H1 (cell line): ENCODE results near the gene CUBN. TPM values are rescaled to one million over a fixed set of nuclear protein-coding genes. Genes with fewer than 3 reads are reported as not detected.

Experiments used
- CTCF ChIA-PET: fragments of 300-600 bp; sonication (Branson Sonifier 250); formaldehyde crosslinking; loops from one replicate; lab custom pipeline; 2021; ENCODE audit not compliant: partially characterized antibody; lab: Charles Lee
- POLR2A ChIA-PET: fragments of 300-600 bp; sonication (Branson Sonifier 250); formaldehyde crosslinking; loops from one replicate; lab custom pipeline; 2021; ENCODE audit warnings: inconsistent platforms; ENCODE audit not compliant: partially characterized antibody; lab: Charles Lee
- DNase-seq, 2 experiments: peaks; one replicate each; pipeline versions ENCODE4 v3.0.0 to v3.0.0-alpha.2; 2010 to 2022; ENCODE audit warnings: low spot score in 2 of 2, low read depth in 1 of 2, mixed read lengths in 1 of 2
- FAIRE-seq: peaks from 2 replicates; lab custom pipeline; 2011; peaks lifted over from hg19 to GRCh38; lab: Jason Lieb, UNC
- H2AFZ ChIP-seq: 2 replicates; pipeline ENCODE4 v1.8.1; 2012; ENCODE audit warnings: low read length, inconsistent platforms
- H2AK5ac ChIP-seq: 2 replicates; pipeline ENCODE4 v1.6.1; 2013; ENCODE audit warnings: low read depth, low read length
- H2BK120ac ChIP-seq: replicated peaks from 2 replicates; pipeline ENCODE3; 2013; ENCODE audit warnings: low read depth, low read length, inconsistent platforms
- H2BK12ac ChIP-seq: 2 replicates; pipeline ENCODE4 v1.6.1; 2013; ENCODE audit warnings: low read depth, low read length
- H2BK15ac ChIP-seq: 2 replicates; pipeline ENCODE4 v1.6.1; 2013; ENCODE audit warnings: low read length
- H2BK20ac ChIP-seq: 2 replicates; pipeline ENCODE4 v1.6.1; 2013; ENCODE audit warnings: low read length
- H2BK5ac ChIP-seq: 2 replicates; pipeline ENCODE4 v1.6.1; 2013; ENCODE audit warnings: low read depth, low read length
- H3K14ac ChIP-seq: 2 replicates; pipeline ENCODE4 v1.6.1; 2013; ENCODE audit warnings: inconsistent platforms; ENCODE audit not compliant: insufficient read length
- H3K18ac ChIP-seq: 2 replicates; pipeline ENCODE4 v1.6.1; 2013; ENCODE audit warnings: low read length; ENCODE audit errors: extremely low read depth
- H3K23ac ChIP-seq: 2 replicates; pipeline ENCODE4 v1.6.1; 2013; ENCODE audit warnings: inconsistent platforms; ENCODE audit not compliant: insufficient read length
- H3K23me2 ChIP-seq: 2 replicates; pipeline ENCODE4 v1.6.1; 2013; ENCODE audit warnings: low read depth, low read length
- H3K27ac ChIP-seq: 2 replicates; pipeline ENCODE4 v1.6.1; 2011; ENCODE audit warnings: low read depth, low read length, inconsistent platforms
- H3K27me3 ChIP-seq, 4 experiments: replicated peaks in 1 of 4; 1 replicate in 1 of 4; 2 replicates in 3 of 4; pipeline versions ENCODE4 v1.6.1 to v1.8.1; 2011 to 2013; ENCODE audit warnings: low read length in 3 of 4, mild to moderate bottlenecking in 3 of 4, inconsistent platforms in 2 of 4, mixed read lengths in 2 of 4, moderate library complexity in 1 of 4; ENCODE audit not compliant: control insufficient read depth in 3 of 4, insufficient read depth in 3 of 4; ENCODE audit errors: extremely low read depth in 1 of 4
- H3K36me3 ChIP-seq, 4 experiments: 2 replicates each; pipeline versions ENCODE4 v1.6.1 to v1.8.1; 2011 to 2013; ENCODE audit warnings: mild to moderate bottlenecking in 4 of 4, low read length in 3 of 4, moderate library complexity in 2 of 4, control low read depth in 1 of 4, inconsistent platforms in 1 of 4; ENCODE audit not compliant: insufficient read depth in 4 of 4, control insufficient read depth in 2 of 4
- H3K4ac ChIP-seq: replicated peaks from 2 replicates; pipeline ENCODE3; 2013; ENCODE audit warnings: low read length, low read depth, mixed read lengths, inconsistent platforms; ENCODE audit not compliant: insufficient read length
- H3K4me1 ChIP-seq, 4 experiments: replicated peaks in 1 of 4; 1 replicate in 1 of 4; 2 replicates in 3 of 4; pipeline versions ENCODE4 v1.6.1 to v1.8.1; 2011 to 2013; ENCODE audit warnings: low read length in 3 of 4, inconsistent platforms in 2 of 4, mixed read lengths in 1 of 4; ENCODE audit not compliant: insufficient read depth in 4 of 4, control insufficient read depth in 3 of 4
- H3K4me2 ChIP-seq, 2 experiments: 2 replicates each; pipeline versions ENCODE4 v1.6.1 to v1.8.1; 2011 to 2013; ENCODE audit warnings: low read depth in 2 of 2, low read length in 2 of 2, control low read depth in 1 of 2, inconsistent platforms in 1 of 2, mild to moderate bottlenecking in 1 of 2; ENCODE audit not compliant: insufficient read depth in 1 of 2
- H3K4me3 ChIP-seq, 4 experiments: fragments of 200-600, 300-600 bp in 1 of 4; sonication (generic), shearing (Covaris generic), sonication (Bioruptor Twin) in 1 of 4; 2 replicates each; pipeline versions ENCODE4 v1.5.1 to v1.8.1; 2011 to 2016; ENCODE audit warnings: low read length in 4 of 4, low read depth in 3 of 4, control low read depth in 2 of 4, inconsistent platforms in 2 of 4, mild to moderate bottlenecking in 2 of 4, mixed read lengths in 1 of 4, moderate library complexity in 1 of 4; ENCODE audit not compliant: insufficient read depth in 2 of 4; ENCODE audit errors: extremely low read depth in 1 of 4
- H3K56ac ChIP-seq: replicated peaks from 2 replicates; pipeline ENCODE3; 2013; ENCODE audit warnings: low read depth, mild to moderate bottlenecking, mixed read lengths, low read length, inconsistent platforms; ENCODE audit not compliant: insufficient read length
- H3K79me1 ChIP-seq: 2 replicates; pipeline ENCODE4 v1.6.1; 2013; ENCODE audit warnings: low read depth, low read length, control low read depth
- H3K79me2 ChIP-seq, 2 experiments: 2 replicates each; pipeline versions ENCODE4 v1.6.1 to v1.8.1; 2012 to 2013; ENCODE audit warnings: low read length in 2 of 2, mild to moderate bottlenecking in 2 of 2, inconsistent platforms in 1 of 2; ENCODE audit not compliant: insufficient read depth in 2 of 2, control insufficient read depth in 1 of 2
- H3K9ac ChIP-seq, 4 experiments: replicated peaks in 1 of 4; 1 replicate in 1 of 4; 2 replicates in 3 of 4; pipeline versions ENCODE4 v1.6.1 to v1.8.1; 2011 to 2013; ENCODE audit warnings: low read depth in 3 of 4, low read length in 3 of 4, control low read depth in 2 of 4, mild to moderate bottlenecking in 2 of 4, moderate library complexity in 2 of 4, inconsistent platforms in 1 of 4; ENCODE audit errors: extremely low read depth in 1 of 4
- H3K9me3 ChIP-seq, 2 experiments: 2 replicates each; pipeline versions ENCODE4 v1.6.1 to v1.8.1; 2012 to 2013; ENCODE audit warnings: mild to moderate bottlenecking in 2 of 2, moderate library complexity in 2 of 2, control low read depth in 1 of 2, inconsistent platforms in 1 of 2, low read depth in 1 of 2, low read length in 1 of 2, mixed read lengths in 1 of 2; ENCODE audit not compliant: insufficient read depth in 2 of 2
- H4K20me1 ChIP-seq, 2 experiments: replicated peaks in 1 of 2; 2 replicates each; pipeline versions ENCODE3 to v1.8.1; 2011 to 2013; ENCODE audit warnings: inconsistent platforms in 2 of 2, low read length in 2 of 2, mild to moderate bottlenecking in 1 of 2; ENCODE audit not compliant: insufficient read depth in 2 of 2, control insufficient read depth in 1 of 2
- H4K5ac ChIP-seq: 2 replicates; pipeline ENCODE4 v1.6.1; 2013; ENCODE audit warnings: low read length, low read depth, mixed read lengths, inconsistent platforms; ENCODE audit not compliant: insufficient read length
- H4K8ac ChIP-seq: 2 replicates; pipeline ENCODE4 v1.8.0; 2013; ENCODE audit warnings: mild to moderate bottlenecking, moderate library complexity, low read length, inconsistent platforms; ENCODE audit not compliant: insufficient read depth; ENCODE audit errors: extremely low read depth
- H4K91ac ChIP-seq: replicated peaks from 2 replicates; pipeline ENCODE3; 2013; ENCODE audit warnings: low read length, mixed read lengths, inconsistent platforms; ENCODE audit not compliant: insufficient read length
- BCL11A ChIP-seq, 2 experiments: IDR thresholded peaks; one replicate each; pipeline ENCODE4 v1.6.1; 2011; ENCODE audit warnings: low read depth in 2 of 2, low read length in 2 of 2, mild to moderate bottlenecking in 2 of 2
- CBX8 ChIP-seq: fragments of 300-800, 300-1000 bp; sonication (generic); IDR thresholded peaks from 2 replicates; pipeline ENCODE4 v1.7.1; 2016; ENCODE audit warnings: low read depth, low read length, borderline replicate concordance
- CREB1 ChIP-seq: IDR thresholded peaks from 2 replicates; pipeline ENCODE4 v1.6.1; 2012; ENCODE audit warnings: inconsistent platforms
- FOSL1 ChIP-seq: IDR thresholded peaks from 2 replicates; pipeline ENCODE4 v1.6.1; 2011; ENCODE audit warnings: mild to moderate bottlenecking, low read depth, low read length, moderate library complexity; ENCODE audit not compliant: insufficient read depth
- GTF2F1 ChIP-seq: IDR thresholded peaks from 2 replicates; pipeline ENCODE4 v1.6.1; 2012; ENCODE audit warnings: low read depth, low read length, improper control_type of control experiment, borderline replicate concordance
- HDAC6 ChIP-seq: IDR thresholded peaks from one replicate; pipeline ENCODE4 v1.7.1; 2012; ENCODE audit warnings: low read depth, mild to moderate bottlenecking, inconsistent platforms, low read length, moderate library complexity
- KDM4A ChIP-seq: IDR thresholded peaks from one replicate; pipeline ENCODE4 v1.7.1; 2012; ENCODE audit warnings: low read depth, mild to moderate bottlenecking, moderate library complexity, low read length, inconsistent platforms; ENCODE audit not compliant: severe bottlenecking
- RBBP5 ChIP-seq: IDR thresholded peaks from 2 replicates; pipeline ENCODE4 v1.7.1; 2012; ENCODE audit warnings: low read depth, mild to moderate bottlenecking, inconsistent platforms, low read length, moderate library complexity, borderline replicate concordance
- RXRA ChIP-seq: IDR thresholded peaks from 2 replicates; pipeline ENCODE4 v1.6.1; 2011; ENCODE audit warnings: low read depth, mild to moderate bottlenecking, low read length, moderate library complexity; ENCODE audit not compliant: insufficient read depth
- SIRT6 ChIP-seq: IDR thresholded peaks from one replicate; pipeline ENCODE4 v1.7.1; 2012; ENCODE audit warnings: low read length, inconsistent platforms
- SIX5 ChIP-seq: IDR thresholded peaks from 2 replicates; pipeline ENCODE4 v1.6.1; 2011; ENCODE audit warnings: mild to moderate bottlenecking, low read depth, low read length
- SP1 ChIP-seq: IDR thresholded peaks from 2 replicates; pipeline ENCODE4 v1.6.1; 2011; ENCODE audit warnings: low read depth, low read length
- SUZ12 ChIP-seq: fragments of 200-600 bp; sonication (generic); IDR thresholded peaks from 2 replicates; pipeline ENCODE4 v1.6.1; 2012; ENCODE audit warnings: mild to moderate bottlenecking, inconsistent platforms, low read length, moderate library complexity, mixed read lengths
- YY1 ChIP-seq: IDR thresholded peaks from 2 replicates; pipeline ENCODE4 v1.6.1; 2011; ENCODE audit warnings: low read depth, mild to moderate bottlenecking, low read length
- WGBS, 2 experiments: shearing (Covaris generic) in 1 of 2; methylation state at CpG; one replicate each; pipeline versions ENCODE4 v1.1.6 to v1.1.7; 2013 to 2015; ENCODE audit warnings: low lambda C conversion rate in 2 of 2, mixed read lengths in 2 of 2, inconsistent platforms in 1 of 2, low coverage in 1 of 2, missing lambda C conversion rate in 1 of 2; ENCODE audit not compliant: insufficient replicate concordance in 2 of 2, insufficient coverage in 1 of 2, insufficient read length in 1 of 2; ENCODE audit errors: extremely low coverage in 1 of 2, missing lambda C conversion rate in 1 of 2; 5-methylcytosine and 5-hydroxymethylcytosine counted together
- polyA plus RNA-seq, 7 experiments: library from polyadenylated mRNA; depleted of rRNA in 3 of 7; stranded (reverse) in 5 of 7; unstranded in 2 of 7; fragments of >200 nt in 5 of 7; fragments of 200-250 nt in 2 of 7; gene quantifications; 1 replicate in 5 of 7; 2 replicates in 1 of 7; 4 replicates in 1 of 7; pipeline versions ENCODE4 v1.2.1 to v1.2.3, GENCODE V29; 2011 to 2013; ENCODE audit warnings: missing spikeins in 2 of 7, mixed read lengths in 2 of 7
- total RNA-seq: library from RNA; stranded (reverse); fragmentation: NEBNext Ultra II Directional; extraction: Animal tissue kit (Norgen Biotek cat#: 25700); gene quantifications from 2 replicates; pipeline ENCODE4 v1.2.1, GENCODE V29; 2021
- TF ChIP-seq, protein P1 (sequence below): IDR thresholded peaks from 2 replicates; pipeline ENCODE4 v1.6.1; 2012; ENCODE audit warnings: inconsistent platforms

The CUBN gene
- total and polyA plus RNA-seq, 2 of the 8 experiments (the other 6 are each of a cell fraction or from before 2014, with no cell fraction given), result 0.04 to 0.08 TPM

DNA sequence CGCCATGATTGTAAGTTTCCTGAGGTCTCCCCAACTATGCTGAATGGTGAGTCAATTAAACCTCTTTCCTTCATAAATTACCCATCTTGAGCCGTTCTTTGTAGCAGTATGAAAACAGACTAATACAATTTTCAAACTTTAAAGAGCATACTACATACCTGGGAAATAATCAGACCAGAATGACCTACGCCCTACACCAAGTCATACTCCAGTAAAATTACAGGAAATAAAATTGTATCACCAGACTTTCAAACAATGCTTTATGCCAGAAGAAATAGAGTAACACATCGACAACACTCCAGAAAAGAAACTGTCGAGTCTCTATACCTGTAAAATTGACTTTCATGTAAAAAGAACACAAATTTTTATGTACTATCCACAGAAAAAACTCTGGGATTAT lies 331.0 kb downstream of the CUBN start:
- Histone ChIP-seq H2BK20ac (no peak overlapping the region), H3K4me1 (no peaks in the 10 kb centered on the region), H2BK15ac (no peak overlapping the region), H3K36me3 (peaks cover 0 to 3% (median 1%) of the 10 kb centered on the region in 4 experiments; a peak in 3 of 8 replicates), H2AFZ (no peak overlapping the region), H3K9ac (no peak overlapping the region), H3K4ac (no peak overlapping the region), H2BK12ac (no peak overlapping the region), H3K18ac (no peak overlapping the region), H3K56ac (no peak overlapping the region), H3K79me2 (peaks cover 0 to 36% of the 10 kb centered on the region in 2 experiments; a peak in 3 of 4 replicates), H3K23me2 (peaks cover 2% of the 10 kb centered on the region; the same call in 1 of the 2 replicates), H2AK5ac (no peak overlapping the region), H2BK120ac (no peak overlapping the region), H3K27ac (no peak overlapping the region), H2BK5ac (no peak overlapping the region), H3K4me2 (no peak overlapping the region), H3K9me3 (peaks cover 0 to 3% of the 10 kb centered on the region in 2 experiments; a peak in 2 of 4 replicates), H3K79me1 (no peaks in the 10 kb centered on the region; the same call in 1 of the 2 replicates), H4K91ac (no peak overlapping the region), H4K20me1 (peaks cover 0 to 1% of the 10 kb centered on the region in 2 experiments), H3K23ac (no peak overlapping the region), H3K4me3 (no peak overlapping the region), H3K27me3 (no peaks in the 10 kb centered on the region), H4K5ac (no peak overlapping the region), H4K8ac (no peak overlapping the region), H3K14ac (no peak overlapping the region)
- ChIA-PET CTCF (no interaction called here), POLR2A (no interaction called here)
- no peak for DNase-seq
- FAIRE-seq, result no peak
- WGBS, 2 experiments, result 90% methylated on average over 5 of the region's 5 CpGs; no CpG with 5 or more reads in 1 of the 2 experiments
- TF ChIP-seq CREB1, result no peak
- TF ChIP-seq GTF2F1, result no peak
- no peak for TF ChIP-seq SIX5
- no peak for TF ChIP-seq CBX8
- TF ChIP-seq HDAC6, result no peak
- no peak for TF ChIP-seq KDM4A
- no peak for TF ChIP-seq RXRA
- TF ChIP-seq RBBP5, result no peak
- TF ChIP-seq YY1, result no peak
- TF ChIP-seq SP1, result no peak
- TF ChIP-seq BCL11A (IDR thresholded peaks at IDR 0.05; ENCODE audit: low read depth in 2 of 2, low read length in 2 of 2), result no peak
- no peak for TF ChIP-seq SUZ12
- no peak for TF ChIP-seq SIRT6
- no peak for TF ChIP-seq FOSL1
- TF ChIP-seq, protein P1, sequence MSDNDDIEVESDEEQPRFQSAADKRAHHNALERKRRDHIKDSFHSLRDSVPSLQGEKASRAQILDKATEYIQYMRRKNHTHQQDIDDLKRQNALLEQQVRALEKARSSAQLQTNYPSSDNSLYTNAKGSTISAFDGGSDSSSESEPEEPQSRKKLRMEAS, result no peak
